ENCODE results near the gene ZC3H7A. TPM values are rescaled to one million over a fixed set of nuclear protein-coding genes. Genes with fewer than 3 reads are reported as not detected.
A peak's percentile ranks its signal among the peaks of the same experiment; 100 is the strongest.

The ZC3H7A gene
- total RNA-seq, 1 donor from 2014 or later, result 163 TPM

DNA sequence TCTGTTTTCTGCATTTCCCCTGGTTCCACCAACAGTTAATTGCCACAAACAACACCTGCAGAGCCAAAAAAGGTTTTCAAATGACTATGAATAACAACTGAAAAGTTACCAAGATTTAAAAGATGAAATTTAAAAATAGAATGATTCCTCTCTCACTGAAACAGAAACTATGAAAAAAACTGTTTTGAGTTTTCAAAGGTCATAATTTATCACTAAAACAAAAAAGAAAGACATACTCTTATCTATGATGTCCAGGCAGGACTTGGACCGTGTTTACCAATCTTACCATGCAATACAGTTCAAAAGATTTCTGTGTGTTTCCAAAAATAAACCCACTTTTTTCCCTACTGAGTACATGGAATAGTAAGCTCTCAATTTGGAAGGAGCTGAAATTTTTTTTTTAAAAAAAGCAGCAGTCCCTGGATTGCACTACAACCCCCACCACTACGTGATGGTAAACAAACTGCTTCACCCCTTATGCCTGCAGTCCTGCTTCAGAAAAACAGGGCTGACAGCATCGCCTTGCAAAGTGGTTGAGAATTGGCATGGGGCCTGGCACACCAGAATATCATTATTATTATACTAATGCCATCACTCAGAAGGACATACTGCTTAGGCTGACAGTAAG, 62.9 kb downstream of the ZC3H7A start:
- no peak overlapping the region for H3K4me3 Mint-ChIP-seq
- H3K9me3 Mint-ChIP-seq, result no peaks in the 10 kb centered on the region
- intact Hi-C loops (cut with micrococcal nuclease), result no loop called here
- peaks cover 88% of the 10 kb centered on the region for H3K36me3 Mint-ChIP-seq (ENCODE audit: low read depth)
- ATAC-seq (ENCODE audit: low read depth) (no peak), DNase-seq (no peak)
- no peaks in the 10 kb centered on the region for H3K27me3 Mint-ChIP-seq
- POLR2A ChIA-PET, result interaction anchor here (0.6 to 1.6 kb wide), 5 partner anchors 8 to 64 kb away, joined by 3 to 5 read pairs (median 4); partner anchors contain the start of genes TXNDC11 and ZC3H7A
- peak overlapping the region; percentile 74 for H3K27ac Mint-ChIP-seq
- TF ChIP-seq, protein P1, sequence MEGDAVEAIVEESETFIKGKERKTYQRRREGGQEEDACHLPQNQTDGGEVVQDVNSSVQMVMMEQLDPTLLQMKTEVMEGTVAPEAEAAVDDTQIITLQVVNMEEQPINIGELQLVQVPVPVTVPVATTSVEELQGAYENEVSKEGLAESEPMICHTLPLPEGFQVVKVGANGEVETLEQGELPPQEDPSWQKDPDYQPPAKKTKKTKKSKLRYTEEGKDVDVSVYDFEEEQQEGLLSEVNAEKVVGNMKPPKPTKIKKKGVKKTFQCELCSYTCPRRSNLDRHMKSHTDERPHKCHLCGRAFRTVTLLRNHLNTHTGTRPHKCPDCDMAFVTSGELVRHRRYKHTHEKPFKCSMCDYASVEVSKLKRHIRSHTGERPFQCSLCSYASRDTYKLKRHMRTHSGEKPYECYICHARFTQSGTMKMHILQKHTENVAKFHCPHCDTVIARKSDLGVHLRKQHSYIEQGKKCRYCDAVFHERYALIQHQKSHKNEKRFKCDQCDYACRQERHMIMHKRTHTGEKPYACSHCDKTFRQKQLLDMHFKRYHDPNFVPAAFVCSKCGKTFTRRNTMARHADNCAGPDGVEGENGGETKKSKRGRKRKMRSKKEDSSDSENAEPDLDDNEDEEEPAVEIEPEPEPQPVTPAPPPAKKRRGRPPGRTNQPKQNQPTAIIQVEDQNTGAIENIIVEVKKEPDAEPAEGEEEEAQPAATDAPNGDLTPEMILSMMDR (IDR thresholded peaks at IDR 0.05), result no peak
- CTCF ChIA-PET, result interaction anchor here (1.5 kb wide), 1 partner anchor 202 kb away, joined by 4 read pairs; no protein-coding TSS in a partner anchor
- H3K4me1 Mint-ChIP-seq, result peaks cover 50% of the 10 kb centered on the region

DNA sequence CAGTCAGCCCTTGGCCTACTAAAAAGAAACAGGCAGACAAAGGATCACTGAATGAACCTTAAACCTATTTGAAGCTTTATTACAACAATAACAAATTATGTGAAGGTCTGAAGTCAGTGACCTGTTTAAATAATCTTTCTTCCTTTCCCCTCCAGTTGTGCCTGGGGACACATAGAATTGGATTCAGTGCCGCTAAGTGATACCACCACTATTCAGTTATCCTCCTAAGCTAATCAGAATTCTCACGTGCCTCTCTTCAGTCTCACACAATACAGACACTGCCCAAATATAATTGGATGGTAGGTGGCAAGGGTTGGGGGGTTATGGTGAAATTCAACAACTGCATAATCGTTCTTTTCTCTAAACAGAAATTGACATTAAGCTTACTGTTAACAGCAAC, 65.8 kb downstream of the ZC3H7A start:
- ChIA-PET POLR2A (interaction anchor here (0.5 to 0.9 kb wide), 4 partner anchors 11 to 198 kb away, joined by 3 to 4 read pairs (median 3); partner anchors contain the start of gene TXNDC11), CTCF (interaction anchor here (0.8 to 1.1 kb wide), 3 partner anchors 12 to 45 kb away, joined by 3 read pairs; partner anchors contain the start of gene TXNDC11)
- DNase-seq (no peak), ATAC-seq (ENCODE audit: low read depth) (no peak)
- H3K9me3 Mint-ChIP-seq, result no peaks in the 10 kb centered on the region
- intact Hi-C loops (cut with micrococcal nuclease), result no loop called here
- no peak overlapping the region for H3K4me3 Mint-ChIP-seq
- H3K27ac Mint-ChIP-seq, result no peak overlapping the region
- peaks cover 86% of the 10 kb centered on the region for H3K36me3 Mint-ChIP-seq (ENCODE audit: low read depth)
- H3K4me1 Mint-ChIP-seq, result peaks cover 28% of the 10 kb centered on the region
- no peaks in the 10 kb centered on the region for H3K27me3 Mint-ChIP-seq
- TF ChIP-seq, protein P1 (IDR thresholded peaks at IDR 0.05), result no peak

DNA sequence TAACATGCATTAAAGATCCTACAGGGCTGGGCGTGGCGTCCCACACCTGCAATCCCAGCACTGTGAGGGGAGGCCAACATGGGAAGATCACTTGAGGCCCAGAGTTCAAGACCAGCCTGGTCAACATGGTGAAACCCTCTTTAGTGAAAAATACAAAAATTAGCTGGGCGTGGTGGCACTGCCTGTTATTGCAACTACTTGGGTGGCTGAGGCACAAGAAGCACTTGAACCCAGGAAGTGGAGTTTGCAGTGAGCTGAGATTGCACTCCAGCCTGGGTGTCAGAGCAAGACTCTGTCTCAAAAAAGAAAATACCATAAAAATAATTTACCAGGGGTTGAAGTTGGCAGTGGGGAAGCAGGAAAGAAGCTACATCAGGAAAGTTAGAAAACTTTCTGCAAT, 67.3 kb downstream of the ZC3H7A start:
- POLR2A ChIA-PET, result interaction anchor here (0.5 kb wide), 1 partner anchor 866 kb away, joined by 4 read pairs; no protein-coding TSS in a partner anchor

DNA sequence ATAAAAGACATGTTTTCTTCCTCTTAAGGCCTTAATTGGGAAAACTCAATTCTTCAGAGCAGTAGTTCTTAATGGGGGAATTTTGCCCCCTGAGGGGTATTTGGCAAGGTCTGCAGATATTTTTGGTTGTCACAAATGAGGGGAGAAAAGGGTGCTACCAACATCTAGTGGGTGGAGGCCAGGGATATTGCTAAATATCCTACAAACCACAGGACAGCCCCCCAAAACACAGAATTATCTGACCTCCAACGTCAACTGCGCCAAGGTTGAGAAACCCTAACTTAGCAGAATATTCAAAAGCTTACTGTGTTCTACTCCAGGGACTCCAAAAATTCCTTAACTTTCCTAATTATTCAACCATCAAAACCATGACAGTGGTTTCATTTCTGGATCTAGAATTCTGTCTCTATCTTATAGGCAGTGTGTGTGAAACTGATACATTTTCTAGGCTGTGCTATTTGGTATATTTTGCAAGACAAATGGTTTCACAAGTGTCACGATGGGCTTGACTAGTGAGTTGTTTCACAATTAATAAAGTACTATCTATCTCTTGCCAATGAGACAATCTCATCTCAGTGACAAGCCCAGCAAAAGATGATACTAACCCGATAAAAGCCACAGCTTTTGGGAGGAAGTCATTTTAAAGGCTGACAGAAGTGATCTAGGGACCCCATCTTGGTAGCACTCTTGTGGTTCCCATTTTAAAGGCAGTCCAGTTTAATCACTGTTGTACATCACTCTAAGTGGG, 69.1 kb downstream of the ZC3H7A start:
- Mint-ChIP-seq H3K27me3 (no peaks in the 10 kb centered on the region), H3K4me1 (peaks cover 12% of the 10 kb centered on the region), H3K36me3 (ENCODE audit: low read depth) (peaks cover 84% of the 10 kb centered on the region), H3K27ac (no peak overlapping the region), H3K9me3 (no peaks in the 10 kb centered on the region), H3K4me3 (no peak overlapping the region)
- DNase-seq (no peak), ATAC-seq (ENCODE audit: low read depth) (no peak)
- intact Hi-C loops (cut with micrococcal nuclease), result no loop called here
- CTCF ChIA-PET, result no interaction called here
- POLR2A ChIA-PET, result interaction anchor here (0.7 kb wide), 1 partner anchor 693 kb away, joined by 4 read pairs; no protein-coding TSS in a partner anchor
- TF ChIP-seq, protein P1 (IDR thresholded peaks at IDR 0.05), result no peak

More for the DNA sequence above, 67.3 kb downstream of the ZC3H7A start:
- Mint-ChIP-seq H3K27ac (no peak overlapping the region), H3K4me3 (no peak overlapping the region), H3K36me3 (ENCODE audit: low read depth) (peaks cover 87% of the 10 kb centered on the region), H3K9me3 (no peaks in the 10 kb centered on the region), H3K4me1 (peaks cover 26% of the 10 kb centered on the region), H3K27me3 (no peaks in the 10 kb centered on the region)
- CTCF ChIA-PET, result no interaction called here
- no peak for DNase-seq
- TF ChIP-seq, protein P1 (IDR thresholded peaks at IDR 0.05), result no peak
- intact Hi-C loops (cut with micrococcal nuclease), result no loop called here
- no peak for ATAC-seq (ENCODE audit: low read depth)

DNA sequence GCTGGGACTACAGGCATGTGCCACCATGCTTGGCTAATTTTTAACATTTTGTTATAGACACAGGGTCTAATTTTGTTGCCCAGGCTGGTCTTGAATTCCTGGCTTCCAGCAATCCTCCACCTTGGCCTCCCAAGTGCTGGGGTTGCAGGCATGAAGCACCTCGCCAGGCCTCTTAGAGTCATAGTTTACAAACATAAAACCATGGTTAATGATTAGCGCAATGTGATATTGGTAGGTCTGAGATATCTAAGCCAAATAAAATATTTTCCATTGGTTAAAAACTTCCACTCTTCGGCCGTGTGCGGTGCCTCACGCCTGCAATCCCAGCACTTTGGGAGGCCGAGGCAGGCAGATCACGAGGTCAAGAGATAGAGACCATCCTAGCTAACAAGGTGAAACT, 71.0 kb downstream of the ZC3H7A start:
- Mint-ChIP-seq H3K27ac (no peak overlapping the region), H3K4me1 (peaks cover 18% of the 10 kb centered on the region), H3K9me3 (no peaks in the 10 kb centered on the region), H3K27me3 (no peaks in the 10 kb centered on the region), H3K36me3 (ENCODE audit: low read depth) (peaks cover 81% of the 10 kb centered on the region), H3K4me3 (no peak overlapping the region)
- ChIA-PET CTCF (no interaction called here), POLR2A (interaction anchor here (1.4 kb wide), 1 partner anchor 16 kb away, joined by 5 read pairs; the partner anchor contains the start of gene TXNDC11)
- intact Hi-C loops (cut with micrococcal nuclease), result no loop called here
- DNase-seq (no peak), ATAC-seq (ENCODE audit: low read depth) (no peak)
- TF ChIP-seq, protein P1 (IDR thresholded peaks at IDR 0.05), result no peak
